GM18520 (cell line): ENCODE data around the gene ATG2A.
A peak's percentile ranks its signal among the peaks of the same experiment; 100 is the strongest.

Experiments
- ATAC-seq: cut with Tn5 transposase; IDR thresholded peaks from one replicate; pipeline ENCODE4 v1.9.1; 2021; ENCODE audit not compliant: unreplicated experiment

ATG2A gene

DNA sequence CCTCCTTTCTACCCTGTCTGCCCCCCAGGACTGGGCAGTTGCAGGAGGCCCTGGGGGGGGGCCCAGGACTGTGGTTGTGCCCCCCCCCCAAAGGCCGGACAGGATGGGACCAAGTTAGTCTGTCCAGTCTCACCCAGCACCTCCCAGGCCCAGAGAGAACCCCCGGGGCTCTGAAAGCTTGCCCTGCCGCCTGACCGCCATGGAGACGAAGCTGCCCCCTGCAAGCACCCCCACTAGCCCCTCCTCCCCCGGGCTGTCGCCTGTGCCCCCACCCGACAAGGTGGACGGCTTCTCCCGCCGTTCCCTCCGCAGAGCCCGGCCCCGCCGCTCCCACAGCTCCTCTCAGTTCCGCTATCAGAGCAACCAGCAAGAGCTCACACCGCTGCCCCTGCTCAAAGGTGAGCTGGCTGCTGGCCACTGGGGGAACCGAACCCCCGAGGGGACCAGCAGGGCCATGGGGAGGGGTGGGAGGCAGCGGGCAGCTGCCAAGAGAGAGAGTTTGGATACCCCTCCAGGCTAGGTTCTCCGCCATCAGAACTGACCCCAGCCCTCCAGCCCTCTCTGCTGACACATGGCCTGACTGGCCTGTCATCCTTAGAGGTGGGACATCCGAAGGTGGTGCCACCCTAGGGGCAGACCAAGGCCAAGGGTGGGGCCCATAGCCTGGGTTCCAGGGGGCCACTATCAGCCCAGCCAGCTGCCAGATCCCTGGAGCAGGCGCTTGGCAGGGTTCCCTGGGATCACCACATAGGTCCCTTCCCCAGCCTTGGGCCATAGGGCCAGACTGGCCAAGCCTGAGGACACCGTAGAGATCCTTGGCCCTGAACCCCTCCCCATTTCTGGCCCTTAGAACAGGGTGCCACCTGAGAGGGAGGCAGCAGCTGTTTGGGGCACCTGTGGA is 8.8 kb upstream of the ATG2A start:
- no peak for ATAC-seq

- ATAC-seq, result no peak
Observed at GRCh38 chr11:64924910-64925284, 7.9 kb upstream of the ATG2A start.

DNA sequence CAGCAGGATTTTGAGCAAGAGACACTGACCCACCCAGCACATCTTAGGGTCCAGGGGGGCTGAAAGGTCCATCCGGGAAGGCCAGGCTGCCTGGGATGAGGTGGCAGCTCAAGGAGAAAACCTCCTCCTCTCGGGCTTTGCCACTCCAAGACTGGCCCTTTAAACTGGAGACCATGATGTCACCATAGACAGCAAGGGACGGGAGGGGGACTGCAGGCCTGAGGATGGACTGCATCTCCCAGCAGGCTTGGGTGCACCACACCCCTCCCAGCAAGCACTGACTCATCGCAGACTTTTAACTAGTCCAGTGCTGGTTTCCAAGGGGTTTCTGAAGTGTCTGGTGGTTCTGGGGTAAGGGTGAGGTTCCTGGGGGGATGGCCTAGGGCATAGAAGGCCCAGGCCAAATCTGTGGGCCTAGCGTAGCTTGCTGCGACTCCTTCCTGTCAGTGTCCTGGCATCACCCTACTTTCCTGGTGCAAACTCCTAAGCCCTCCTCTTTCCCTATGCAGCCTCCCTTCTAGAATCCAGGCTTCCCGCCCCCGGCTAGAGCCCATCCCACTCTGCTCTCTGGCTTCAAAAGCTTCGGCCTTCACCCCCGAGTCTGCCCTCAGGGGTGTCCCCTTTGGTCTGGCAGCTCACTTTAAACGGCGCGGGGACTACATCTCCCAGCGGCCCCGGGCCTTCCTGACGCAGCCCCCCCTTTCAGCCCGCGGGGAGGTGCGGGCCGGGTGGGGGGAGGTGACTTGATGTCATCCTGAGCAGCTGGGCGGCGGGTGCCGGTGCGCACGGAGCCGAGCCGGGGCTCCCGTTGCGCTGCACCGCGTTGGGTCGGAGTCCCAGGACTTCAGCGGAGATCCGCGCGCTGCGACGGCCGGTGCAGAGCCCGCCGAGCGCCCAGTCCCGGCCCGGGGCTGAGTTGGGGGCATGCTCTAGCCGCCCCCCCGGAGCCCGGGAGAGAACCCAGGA is 7.2 kb upstream of the ATG2A start, which contains the start of gene PPP2R5B:
TSS of gene PPP2R5B (plus strand) at position 746 of the 966 bp plus-strand sequence. CDS start 1,046 bp downstream, outside the sequence.
- peak; percentile 70 for ATAC-seq

DNA sequence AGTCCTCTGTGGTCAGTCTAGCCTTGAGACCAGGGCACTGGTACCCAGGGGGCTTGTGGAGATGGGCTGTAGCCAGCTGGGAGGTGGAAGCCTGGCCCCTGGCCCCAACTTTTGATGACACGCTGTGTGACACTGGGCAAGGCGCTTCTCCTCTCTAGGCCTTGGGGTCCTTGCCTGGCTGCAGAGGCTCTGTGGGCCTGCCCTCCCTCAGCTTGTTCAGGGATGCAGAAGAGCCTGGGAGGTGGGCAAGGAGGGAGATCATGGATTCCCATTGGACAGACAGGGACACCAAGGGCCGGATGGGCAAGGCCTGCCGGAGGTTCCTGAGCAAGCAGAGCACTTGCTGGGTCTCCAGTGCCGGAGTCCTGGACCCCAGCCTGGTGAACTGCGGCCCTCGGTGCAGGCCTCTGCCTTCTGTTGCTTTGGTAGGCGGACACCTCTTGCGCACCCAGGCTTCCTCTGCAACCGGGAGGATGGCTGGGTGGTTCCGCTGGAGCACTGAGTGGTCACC is 6.2 kb upstream of the ATG2A start:
- no peak for ATAC-seq

DNA sequence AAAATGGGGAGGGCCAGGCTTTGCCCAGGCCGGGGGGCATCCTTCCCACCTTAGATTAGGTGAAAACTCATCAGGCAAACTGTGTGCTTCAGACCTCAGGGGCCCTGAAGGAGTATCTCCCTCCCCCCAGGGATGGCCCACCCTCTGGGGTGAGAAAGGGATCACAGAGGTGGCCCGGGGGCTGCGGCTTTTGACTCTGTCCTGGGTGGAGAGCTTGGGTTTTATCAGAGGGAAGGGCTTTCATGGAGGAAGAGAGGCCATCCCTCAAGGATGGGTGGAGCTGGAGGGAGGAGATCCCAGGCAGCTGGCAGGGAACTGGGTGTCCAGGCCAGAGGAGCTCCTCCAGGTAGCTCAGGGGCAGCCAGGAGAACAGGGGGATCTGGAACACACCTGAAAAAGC is 4.4 kb upstream of the ATG2A start:
- ATAC-seq, result no peak

DNA sequence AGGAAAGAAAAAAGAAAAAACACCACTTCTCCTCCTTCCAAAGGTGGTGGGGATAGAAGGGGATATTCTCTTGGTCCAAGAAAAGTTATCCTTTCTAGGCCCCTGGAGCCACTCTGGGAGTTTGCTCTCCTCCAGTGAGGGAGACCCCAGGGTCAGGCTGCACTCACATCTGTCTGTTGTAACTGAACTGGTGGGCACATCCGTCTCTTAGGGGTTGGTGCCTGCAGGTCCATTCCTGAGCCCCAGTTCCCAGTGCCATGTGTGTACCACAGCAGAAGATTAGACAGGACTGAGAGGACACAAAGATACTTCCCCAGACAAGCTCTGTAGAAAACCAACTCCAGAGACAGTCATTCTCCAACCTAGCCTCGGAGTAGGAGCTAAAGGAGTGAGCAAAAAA is 3.1 kb upstream of the ATG2A start:
- ATAC-seq, result no peak

DNA sequence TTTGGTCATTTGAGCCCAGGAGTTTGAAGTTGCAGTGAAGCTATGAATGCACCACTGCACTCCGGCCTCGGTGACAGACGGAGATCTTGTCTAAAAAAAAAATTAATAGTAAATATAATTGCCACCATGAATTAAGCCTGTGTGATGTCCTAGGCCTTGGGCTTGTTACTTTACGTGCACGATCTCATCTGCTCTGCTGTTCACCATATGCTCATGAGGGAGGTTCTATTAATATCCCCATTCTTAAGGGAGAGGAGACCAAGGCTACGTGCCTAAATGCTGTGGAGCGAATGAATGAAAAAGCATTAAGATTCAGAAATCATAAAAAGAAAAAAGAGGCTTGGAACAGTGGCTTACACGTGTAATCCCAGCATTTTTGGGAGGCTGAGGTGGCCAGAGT is 2.6 kb upstream of the ATG2A start:
- no peak for ATAC-seq

DNA sequence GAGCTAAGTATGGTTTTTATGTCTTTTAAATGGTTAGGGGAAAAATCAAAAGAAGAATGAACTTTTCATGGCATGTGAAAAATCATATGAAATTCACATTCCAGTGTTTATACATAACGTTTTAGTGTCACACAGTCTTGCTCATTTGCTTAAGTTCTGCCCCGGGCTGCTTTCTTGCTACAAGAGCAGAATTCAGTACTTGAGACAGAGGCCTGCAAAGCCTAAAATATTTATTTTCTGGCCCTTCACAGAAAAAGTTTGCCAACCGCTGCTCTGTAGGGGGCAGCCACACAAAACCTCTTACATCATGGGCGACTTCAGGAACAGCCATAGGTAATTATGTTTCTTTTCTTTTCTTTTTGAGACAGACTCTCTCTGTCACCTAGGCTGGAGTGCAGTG is 1.0 kb upstream of the ATG2A start:
- ATAC-seq, result no peak

DNA sequence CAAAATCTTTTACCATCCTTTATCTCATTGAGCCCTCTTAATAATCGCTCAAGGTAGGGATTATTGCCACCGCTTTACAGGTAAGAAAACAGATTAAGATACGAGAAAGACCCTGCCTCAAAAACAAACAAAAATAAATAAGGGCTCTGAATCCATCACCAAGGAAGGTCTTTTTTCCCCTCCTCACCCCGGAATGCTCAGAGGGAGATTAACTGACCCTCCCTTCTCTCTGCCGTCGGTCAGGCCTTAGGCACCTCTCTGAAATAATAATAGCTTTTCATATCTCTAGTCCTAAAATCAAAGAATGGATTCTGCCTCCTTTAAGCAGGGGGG is 620 bp upstream of the ATG2A start:
- no peak for ATAC-seq

DNA sequence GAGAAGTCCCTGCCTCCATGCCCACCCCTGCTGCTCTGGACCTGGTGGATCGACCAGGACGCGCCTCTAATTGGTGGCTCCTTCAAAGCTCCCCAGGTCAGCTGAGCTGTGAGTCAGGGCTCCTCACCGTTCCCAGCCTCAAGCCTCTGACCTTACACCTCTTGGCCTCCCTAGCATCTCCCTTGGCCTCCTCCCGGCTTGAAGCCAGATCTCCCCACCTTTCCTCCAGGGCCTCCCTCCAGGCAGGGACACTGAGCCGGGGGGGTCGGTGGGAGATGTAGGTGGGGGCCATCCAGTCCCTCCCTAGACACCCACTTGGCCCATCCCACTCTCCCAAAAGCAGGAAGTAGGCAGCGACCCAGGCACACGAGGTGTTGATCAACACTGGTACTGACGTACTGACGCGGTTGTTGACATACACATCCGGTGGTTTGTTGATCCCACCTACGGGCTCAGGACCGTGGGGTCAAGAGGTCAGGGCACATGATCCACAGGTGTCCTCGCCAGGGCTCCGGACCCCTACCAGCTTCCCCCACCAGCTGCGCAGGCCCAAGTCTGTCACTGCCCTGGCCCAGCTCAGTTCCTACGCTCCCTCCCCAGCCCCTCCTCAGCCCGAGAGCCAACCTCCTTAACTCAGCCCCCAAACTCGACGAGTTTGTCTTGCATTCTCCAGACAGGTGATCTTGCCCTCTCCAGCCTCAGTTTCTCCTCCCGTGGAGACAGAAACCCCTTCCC is 802 bp downstream of the ATG2A start:
- no peak for ATAC-seq

GRCh38 chr11:64915376-64915887 is 1.6 kb downstream of the ATG2A start:
- ATAC-seq, result no peak

GRCh38 chr11:64914123-64914522 is 2.9 kb downstream of the ATG2A start:
- ATAC-seq, result no peak

DNA sequence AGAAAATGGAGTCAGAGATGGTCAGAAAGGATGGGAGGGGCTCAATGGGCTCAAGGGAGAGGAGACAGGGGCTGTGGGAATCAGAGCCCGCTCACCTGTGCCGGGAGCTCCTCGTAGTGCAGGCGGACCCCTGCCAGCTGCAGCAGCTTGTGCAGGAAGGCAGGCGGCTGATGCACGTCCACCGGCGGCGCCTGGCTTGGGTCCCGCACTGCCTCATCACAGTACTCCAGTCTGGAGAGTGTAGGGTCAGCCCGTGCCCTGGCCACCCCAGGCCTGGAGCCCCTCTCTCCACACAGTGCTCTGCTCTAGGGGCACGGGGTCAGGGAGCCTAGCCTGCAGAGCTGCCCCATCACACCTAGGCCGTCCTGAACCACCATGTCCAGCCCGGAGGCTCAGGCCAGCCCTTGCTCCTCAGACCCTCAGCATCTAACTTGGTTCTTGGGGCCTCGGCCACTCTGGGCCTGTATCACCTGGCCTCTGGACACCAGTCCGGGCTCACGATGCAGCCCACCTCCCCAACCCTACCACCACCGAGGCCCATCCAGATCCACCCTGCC is 3.8 kb downstream of the ATG2A start:
- ATAC-seq, result no peak

DNA sequence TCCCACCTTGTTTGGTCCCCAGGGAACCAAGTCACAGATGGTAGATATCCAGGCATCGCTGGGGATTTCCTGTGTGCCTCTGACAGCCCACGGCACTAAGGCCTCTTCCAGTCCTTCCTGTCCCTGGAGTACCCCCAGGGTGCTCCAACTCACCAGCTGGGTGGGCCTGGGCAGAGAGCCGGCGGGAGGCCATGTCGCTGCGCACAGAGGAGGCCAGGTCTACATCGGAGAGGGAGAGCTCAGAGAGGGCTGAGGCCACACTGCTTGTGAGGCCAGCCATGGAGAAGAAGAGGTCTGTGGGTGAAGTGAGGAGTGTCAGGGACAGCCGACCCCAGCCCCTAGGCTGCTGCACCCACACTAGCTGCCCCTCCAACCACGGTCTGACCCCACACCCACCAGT is 5.3 kb downstream of the ATG2A start:
- no peak for ATAC-seq

DNA sequence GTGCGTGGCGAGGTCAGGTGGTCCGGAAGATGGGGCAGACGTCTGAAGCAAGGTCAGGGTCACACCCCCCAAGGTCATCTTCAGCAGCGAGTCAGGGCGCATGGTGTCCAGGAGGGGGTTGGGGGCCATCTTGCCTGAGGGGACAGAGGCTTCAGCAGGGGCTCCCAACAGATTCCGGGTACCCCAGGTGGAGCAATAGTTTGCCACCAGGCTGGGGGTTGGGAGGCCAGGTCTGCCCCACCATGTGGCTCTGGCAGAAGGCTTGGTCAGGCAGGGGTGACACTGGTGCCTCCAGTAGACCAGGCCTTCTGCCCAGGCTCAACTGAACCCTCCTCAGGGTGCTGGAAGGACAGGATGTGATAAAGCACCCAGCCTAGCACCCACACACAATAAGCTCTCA is 5.9 kb downstream of the ATG2A start:
- ATAC-seq, result no peak

- ATAC-seq, result no peak
Observed at GRCh38 chr11:64910451-64911093, 6.4 kb downstream of the ATG2A start.

DNA sequence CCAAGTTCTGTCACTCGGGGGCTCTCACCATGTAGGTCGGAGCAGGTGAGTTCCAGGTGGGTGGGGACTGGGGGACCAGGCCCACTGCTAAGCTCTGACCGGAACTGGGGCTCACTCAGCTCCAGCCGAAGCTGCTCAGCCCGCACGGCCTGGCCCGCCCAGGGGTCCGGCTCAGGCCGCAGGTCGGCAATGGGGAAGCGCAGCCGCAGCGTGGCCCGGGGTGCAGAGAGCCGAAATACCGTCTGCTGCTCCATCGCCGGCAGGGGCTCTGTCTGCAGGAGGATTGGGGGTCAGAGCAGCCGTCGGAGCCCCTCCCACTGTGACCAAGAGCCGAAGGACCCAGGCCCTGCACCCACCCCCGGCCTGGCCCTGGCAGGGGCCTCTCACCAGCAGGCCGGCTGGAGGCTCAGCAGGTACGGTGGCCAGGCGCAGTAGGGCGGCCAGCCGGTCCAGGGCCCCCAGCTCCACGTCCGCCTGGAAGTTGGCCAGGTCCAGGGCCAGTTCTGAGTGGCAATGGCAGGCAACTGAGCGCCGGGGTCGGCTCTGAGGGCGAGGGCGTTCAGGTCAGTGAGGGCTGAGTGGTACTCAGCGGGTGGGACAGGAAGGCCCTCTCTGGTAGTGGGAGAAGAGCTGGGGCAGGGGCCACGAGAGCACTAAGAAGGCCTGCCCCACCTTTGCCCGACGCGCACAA is 7.2 kb downstream of the ATG2A start:
- ATAC-seq, result no peak

GRCh38 chr11:64908766-64909165 is 8.2 kb downstream of the ATG2A start:
- ATAC-seq, result no peak

DNA sequence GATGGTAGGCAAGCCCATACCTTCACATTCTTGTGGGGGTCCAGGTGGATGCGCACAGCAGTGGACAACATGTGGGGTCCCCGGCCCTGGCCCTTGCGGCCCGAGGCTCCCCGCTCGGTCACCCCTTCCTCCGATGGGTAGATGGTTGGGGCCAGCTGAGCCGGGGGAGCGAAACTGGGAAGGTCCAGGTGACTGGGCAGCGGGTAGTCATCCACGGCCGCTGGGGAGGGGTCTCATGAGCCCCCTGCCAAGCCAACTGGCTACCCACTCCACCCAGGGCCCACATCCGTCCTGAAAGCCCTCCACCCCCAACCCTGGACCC is 10.7 kb downstream of the ATG2A start:
- ATAC-seq, result no peak
